Amygdala (tissue), 56 donors: ENCODE measurements around the gene IL16.
A peak's percentile ranks its signal among the peaks of the same experiment; 100 is the strongest.

ENCODE experiments used
- DNase-seq, 56 donors: peaks; one replicate each; lab custom pipeline; 2025; lab: John Stamatoyannopoulos, UW

Gene IL16

GRCh38 chr15:81174125-81174791 lies 22.4 kb upstream of the IL16 start:
- DNase-seq, result peak in 2 of 56 donors; percentile 16 to 20

GRCh38 chr15:81174792-81175327 lies 21.8 kb upstream of the IL16 start:
- no peak for DNase-seq

GRCh38 chr15:81175496-81175895 lies 21.2 kb upstream of the IL16 start:
- DNase-seq, result no peak

- DNase-seq, result no peak
Measured at GRCh38 chr15:81176291-81176893, 20.3 kb upstream of the IL16 start.

- DNase-seq, result no peak
Measured at GRCh38 chr15:81178365-81178764, 18.3 kb upstream of the IL16 start.

GRCh38 chr15:81181220-81181619 lies 15.5 kb upstream of the IL16 start:
- no peak for DNase-seq

- DNase-seq, result peak in 4 of 56 donors; percentile 8 to 24 (median 10)
Measured at GRCh38 chr15:81182031-81182755, 14.5 kb upstream of the IL16 start.

GRCh38 chr15:81182756-81183438 lies 13.8 kb upstream of the IL16 start:
- DNase-seq, result peak in 1 of 56 donors; percentile 10

GRCh38 chr15:81183439-81183775 lies 13.3 kb upstream of the IL16 start:
- DNase-seq, result no peak

GRCh38 chr15:81184188-81184587 lies 12.5 kb upstream of the IL16 start:
- DNase-seq, result no peak

GRCh38 chr15:81185631-81186295 lies 10.9 kb upstream of the IL16 start:
- DNase-seq, result no peak

GRCh38 chr15:81188354-81188753 lies 8.3 kb upstream of the IL16 start:
- DNase-seq, result no peak

GRCh38 chr15:81189583-81190283 lies 6.9 kb upstream of the IL16 start:
- DNase-seq, result no peak

- no peak for DNase-seq
Measured at GRCh38 chr15:81190922-81191507, 5.7 kb upstream of the IL16 start.

- DNase-seq, result no peak
Measured at GRCh38 chr15:81191701-81192100, 5.0 kb upstream of the IL16 start.

- DNase-seq, result no peak
Measured at GRCh38 chr15:81194723-81195122, 2.0 kb upstream of the IL16 start.

- DNase-seq, result peak in 8 of 56 donors; percentile 6 to 18 (median 14)
Measured at GRCh38 chr15:81195339-81195864, 1.3 kb upstream of the IL16 start.

GRCh38 chr15:81197255-81197630 lies 564 bp downstream of the IL16 start:
- no peak for DNase-seq

GRCh38 chr15:81197688-81198281 lies 1.1 kb downstream of the IL16 start:
- DNase-seq, result no peak
